ENCODE measurements around the gene MRGPRG. TPM values are rescaled to one million over a fixed set of nuclear protein-coding genes. Genes with fewer than 3 reads are reported as not detected.

MRGPRG gene
- total RNA-seq, 1 experiment from 2014 or later: not detected

DNA sequence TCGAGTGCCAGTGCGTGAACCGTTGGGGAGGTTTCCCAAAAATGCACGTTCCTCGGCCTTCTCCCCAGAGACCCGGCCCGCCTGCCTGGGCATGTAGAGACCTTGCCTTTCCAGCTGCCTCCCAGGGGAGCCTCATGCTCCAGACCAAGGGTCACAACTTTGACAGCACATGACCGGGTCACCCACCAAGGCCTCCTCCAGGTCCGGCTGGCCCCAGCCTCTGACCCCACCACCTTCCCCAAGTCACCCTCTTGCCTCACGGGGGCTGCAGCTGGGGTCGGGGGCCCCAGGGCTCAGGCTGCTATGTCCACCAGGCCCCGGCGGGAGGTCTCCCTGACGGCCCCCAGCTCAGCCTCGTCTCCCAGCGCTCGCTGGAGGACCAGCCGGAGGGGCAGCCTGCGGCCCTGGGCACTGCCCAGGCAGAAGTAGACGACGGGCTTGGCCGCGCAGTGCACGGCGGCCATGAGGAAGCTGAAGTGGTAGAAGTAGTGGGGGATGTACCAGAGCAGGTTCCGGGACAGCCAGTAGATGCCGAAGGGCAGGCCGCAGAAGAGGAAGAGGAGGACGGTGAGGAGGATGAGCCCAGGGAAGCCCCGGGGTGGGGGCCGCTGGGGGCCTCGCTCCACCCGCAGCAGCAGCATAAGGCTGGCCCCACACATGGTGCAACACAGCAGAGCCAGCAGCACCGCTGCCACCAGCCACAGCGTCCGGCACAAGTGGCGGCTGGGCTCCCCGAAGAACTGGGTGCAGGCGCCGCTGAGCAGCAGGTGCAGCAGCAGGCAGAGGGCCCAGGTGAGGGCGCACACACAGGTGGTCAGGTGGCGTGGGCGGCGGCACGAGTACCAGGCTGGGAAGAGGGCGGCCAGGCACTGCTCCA, 9.2 kb upstream of the MRGPRG start:
- in situ Hi-C loops (cut with HindIII; ENCODE audit: low pct_unique_long_range_greater_than_20kb, low sequenced_read_pairs): no loop called here

DNA sequence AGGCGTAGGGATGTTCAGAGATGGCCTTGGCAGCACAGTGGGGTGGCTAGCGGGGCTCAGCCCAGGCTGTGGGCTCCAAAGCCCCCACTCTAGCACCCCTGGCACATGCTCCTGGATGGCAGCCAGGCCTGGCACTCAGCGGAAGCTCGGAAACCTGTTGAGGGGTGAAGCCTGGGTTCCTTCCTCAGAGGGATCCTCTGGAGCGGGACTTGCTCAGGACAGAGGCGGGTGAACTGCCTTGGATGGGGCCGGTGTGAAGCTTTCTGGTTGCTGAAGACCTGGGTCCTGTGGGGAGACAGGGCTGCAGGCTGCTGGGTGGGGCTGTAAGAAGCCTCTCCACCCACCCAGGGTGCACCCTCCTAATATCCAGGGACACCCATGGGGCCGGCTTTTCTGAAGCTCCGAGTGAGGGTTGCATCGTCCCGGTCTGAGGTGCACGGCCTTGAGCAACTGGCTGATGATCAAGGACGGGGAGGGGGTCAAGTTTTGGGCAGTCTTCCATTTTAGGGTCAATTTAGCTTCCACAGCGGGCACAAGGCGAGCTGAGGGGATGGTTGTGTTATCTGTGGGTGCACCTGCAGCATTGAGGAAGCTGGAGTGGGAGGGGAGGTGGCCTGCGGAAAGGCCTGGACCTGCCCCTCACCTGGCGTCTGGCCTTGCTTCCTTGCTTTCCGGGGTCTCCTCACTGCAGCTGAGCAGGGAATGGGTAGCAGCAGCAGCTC, 8.4 kb upstream of the MRGPRG start:
- in situ Hi-C loops (cut with HindIII; ENCODE audit: low pct_unique_long_range_greater_than_20kb, low sequenced_read_pairs): no loop called here
- DNase-seq (ENCODE audit: low read depth): no peak

More for the DNA sequence above, 9.2 kb upstream of the MRGPRG start:
- DNase-seq (ENCODE audit: low read depth): no peak

DNA sequence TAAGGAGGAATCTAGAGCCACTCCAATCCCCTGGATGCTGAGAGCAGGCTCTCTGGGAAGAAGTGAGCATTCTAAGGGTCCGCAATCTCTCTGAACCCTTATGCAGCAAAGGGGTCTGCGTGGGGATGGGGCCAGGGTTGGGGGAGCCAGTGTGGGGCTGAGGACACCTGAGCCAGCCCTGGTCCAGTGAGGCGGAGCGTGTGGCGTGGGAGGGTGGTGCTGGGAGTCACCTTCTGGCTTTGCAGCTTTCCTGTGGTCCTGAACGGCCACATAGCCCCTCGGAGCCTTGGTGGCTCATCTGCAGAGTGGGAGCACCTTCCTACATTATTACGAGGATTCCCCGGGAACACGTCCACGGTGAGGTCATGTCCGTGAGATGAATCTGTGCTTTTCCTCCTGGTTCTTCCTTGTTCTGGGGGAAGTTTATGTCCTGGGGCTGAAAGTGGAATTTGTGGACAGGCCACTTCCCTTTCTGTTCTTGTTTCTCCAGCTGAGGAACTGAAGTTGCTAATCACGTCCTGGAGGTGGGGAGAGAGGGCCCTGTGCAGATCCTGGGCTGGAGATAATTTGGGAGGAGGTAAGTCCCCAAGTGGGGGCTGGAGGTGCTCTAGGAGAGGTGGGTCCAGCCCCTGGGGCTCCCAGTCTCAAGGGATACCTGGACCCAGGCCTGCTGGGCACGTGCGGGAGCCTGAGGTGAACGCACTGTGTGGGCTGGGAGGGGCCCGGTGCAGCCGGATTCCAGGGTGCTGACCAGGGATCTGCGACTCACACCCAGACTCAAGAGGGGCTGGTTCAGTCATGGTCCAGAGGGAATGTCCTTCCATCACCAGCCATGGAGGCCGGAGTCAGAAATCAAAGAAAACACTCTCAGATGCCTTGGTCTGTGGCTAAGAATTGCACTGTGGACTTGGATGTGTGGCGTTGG, 7.5 kb upstream of the MRGPRG start:
- in situ Hi-C loops (cut with HindIII; ENCODE audit: low pct_unique_long_range_greater_than_20kb, low sequenced_read_pairs): no loop called here
- no peak for DNase-seq (ENCODE audit: low read depth)

GRCh38 chr11:3225159-3225758, 6.6 kb upstream of the MRGPRG start:
- in situ Hi-C loops (cut with HindIII; ENCODE audit: low pct_unique_long_range_greater_than_20kb, low sequenced_read_pairs): no loop called here

GRCh38 chr11:3224401-3225057, 5.9 kb upstream of the MRGPRG start:
- DNase-seq (ENCODE audit: low read depth): no peak
- in situ Hi-C loops (cut with HindIII; ENCODE audit: low pct_unique_long_range_greater_than_20kb, low sequenced_read_pairs): no loop called here

More at GRCh38 chr11:3225159-3225758, 6.6 kb upstream of the MRGPRG start:
- DNase-seq (ENCODE audit: low read depth): no peak

- DNase-seq (ENCODE audit: low read depth): no peak
- in situ Hi-C loops (cut with HindIII; ENCODE audit: low pct_unique_long_range_greater_than_20kb, low sequenced_read_pairs): no loop called here
Measured at GRCh38 chr11:3223932-3224381, 5.3 kb upstream of the MRGPRG start.

DNA sequence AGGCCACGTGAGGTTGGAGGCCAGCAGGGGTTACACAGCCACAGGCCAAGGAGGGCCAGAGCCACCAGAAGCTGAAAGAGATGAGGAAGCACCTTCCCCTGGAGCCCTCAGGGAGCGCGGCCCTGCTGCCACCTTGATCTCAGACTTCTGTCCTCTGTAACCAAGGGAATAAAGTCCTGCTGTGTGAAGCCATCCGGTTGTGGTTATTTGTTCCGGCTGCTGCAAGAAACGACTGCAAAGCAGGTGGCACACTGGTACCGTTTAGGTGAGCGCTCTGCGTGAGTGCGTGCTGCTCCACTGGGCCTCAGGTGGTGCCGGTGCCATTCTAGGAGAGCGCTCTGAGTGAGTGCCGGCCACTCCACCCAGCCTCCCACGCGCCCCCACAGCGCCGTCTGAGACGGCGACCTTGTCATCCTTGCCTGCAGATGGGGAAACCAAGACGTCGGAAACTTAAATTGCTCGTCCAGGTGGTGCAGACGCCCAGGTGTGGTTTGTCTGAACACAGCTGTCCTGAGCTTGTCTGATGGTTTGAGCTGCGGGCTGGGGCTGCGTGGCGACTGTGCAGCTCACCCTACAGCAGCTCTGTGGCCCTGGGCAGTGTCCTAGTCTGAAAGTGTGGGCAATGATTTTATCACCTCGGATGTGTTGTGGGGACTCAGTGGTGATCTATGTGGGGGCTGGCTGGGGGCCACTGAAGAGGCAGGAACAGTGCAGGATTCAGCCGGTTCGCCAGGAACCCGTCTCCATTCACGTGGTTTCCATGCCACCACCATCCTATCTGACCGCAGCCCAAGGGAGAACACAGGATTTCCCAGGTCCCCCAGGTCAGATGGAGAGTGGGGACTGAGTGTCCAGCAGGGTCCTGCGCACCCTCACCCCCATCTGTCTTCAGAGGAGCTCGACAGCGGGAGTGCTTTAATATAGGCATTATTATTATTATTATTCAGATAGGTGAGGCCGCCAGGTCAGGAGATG, 4.6 kb upstream of the MRGPRG start:
- in situ Hi-C loops (cut with HindIII; ENCODE audit: low pct_unique_long_range_greater_than_20kb, low sequenced_read_pairs): no loop called here
- DNase-seq (ENCODE audit: low read depth): no peak

DNA sequence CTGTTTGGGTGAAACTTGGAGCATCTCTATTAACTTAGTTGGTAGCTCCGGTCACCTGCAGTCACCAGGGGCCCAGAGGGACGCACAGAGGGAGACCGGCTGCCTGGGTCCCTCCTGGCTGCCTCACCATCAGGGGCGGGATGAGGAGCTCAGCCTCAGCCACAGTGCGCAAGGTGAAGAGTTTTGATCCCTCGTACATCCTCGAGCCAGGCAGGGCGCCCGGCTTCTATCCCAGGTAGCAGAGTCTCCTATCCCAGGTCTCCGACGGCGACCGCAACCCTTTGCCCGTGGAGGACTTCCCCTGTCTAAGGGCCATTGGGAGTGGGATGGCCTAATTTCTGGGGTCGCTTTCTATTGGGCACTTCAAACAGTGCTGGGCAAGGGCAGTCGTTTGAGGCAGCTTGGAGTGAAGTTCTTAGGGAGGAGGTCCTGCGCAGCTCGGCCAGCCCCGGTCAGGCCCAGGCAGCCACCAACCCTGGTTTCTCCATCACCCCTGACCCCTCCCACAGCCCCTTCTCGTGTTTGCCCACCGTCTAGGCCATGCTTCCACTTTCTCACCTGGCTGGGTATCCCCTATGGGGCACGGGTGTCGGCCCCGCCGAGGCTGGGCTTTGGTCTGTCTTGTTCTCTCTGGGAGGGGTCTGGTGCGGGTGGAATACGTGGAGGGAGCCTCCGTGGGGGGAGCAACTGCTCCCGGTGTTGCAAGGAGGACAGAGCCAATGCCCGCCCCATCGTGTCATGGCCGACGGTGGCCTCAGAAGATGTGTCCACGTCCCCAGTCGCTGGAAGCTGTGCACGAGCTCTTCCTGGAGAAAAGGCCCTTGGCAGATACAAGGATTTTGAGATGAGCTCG, 3.6 kb upstream of the MRGPRG start:
- DNase-seq (ENCODE audit: low read depth): no peak
- in situ Hi-C loops (cut with HindIII; ENCODE audit: low pct_unique_long_range_greater_than_20kb, low sequenced_read_pairs): no loop called here

DNA sequence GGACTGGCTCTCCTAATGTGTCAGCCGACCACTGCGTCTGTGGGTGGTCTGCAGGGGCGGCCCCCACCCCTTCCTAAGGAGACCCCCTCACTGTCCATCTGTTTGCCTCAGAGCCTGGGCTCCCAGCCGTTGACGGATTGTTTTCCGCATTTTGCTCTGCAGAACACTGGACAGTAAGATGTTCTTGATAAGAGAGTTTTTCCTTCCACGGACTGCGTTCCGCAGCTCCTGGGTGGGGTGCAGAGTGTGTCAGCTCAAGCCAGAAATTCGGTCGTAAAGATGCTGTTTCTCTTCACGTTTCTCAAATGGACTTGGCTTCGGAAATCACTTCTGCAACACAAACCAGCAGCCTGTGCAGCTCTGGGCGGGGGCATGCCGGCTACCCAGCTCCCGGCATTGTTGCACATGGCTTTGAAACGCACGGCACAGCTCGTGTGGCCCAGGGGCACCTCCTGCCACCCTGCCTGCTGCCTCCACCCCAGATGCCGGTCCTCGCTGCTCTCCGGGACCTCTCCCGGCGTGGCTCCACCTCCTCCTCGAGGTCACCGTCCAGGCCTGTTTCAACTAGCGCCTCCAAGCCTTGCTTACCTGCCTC, 2.9 kb upstream of the MRGPRG start:
- DNase-seq (ENCODE audit: low read depth): no peak
- in situ Hi-C loops (cut with HindIII; ENCODE audit: low pct_unique_long_range_greater_than_20kb, low sequenced_read_pairs): no loop called here

- DNase-seq (ENCODE audit: low read depth): no peak
- in situ Hi-C loops (cut with HindIII; ENCODE audit: low pct_unique_long_range_greater_than_20kb, low sequenced_read_pairs): no loop called here
Measured at GRCh38 chr11:3220521-3221407, 2.2 kb upstream of the MRGPRG start.

GRCh38 chr11:3220101-3220500, 1.5 kb upstream of the MRGPRG start:
- in situ Hi-C loops (cut with HindIII; ENCODE audit: low pct_unique_long_range_greater_than_20kb, low sequenced_read_pairs): no loop called here

DNA sequence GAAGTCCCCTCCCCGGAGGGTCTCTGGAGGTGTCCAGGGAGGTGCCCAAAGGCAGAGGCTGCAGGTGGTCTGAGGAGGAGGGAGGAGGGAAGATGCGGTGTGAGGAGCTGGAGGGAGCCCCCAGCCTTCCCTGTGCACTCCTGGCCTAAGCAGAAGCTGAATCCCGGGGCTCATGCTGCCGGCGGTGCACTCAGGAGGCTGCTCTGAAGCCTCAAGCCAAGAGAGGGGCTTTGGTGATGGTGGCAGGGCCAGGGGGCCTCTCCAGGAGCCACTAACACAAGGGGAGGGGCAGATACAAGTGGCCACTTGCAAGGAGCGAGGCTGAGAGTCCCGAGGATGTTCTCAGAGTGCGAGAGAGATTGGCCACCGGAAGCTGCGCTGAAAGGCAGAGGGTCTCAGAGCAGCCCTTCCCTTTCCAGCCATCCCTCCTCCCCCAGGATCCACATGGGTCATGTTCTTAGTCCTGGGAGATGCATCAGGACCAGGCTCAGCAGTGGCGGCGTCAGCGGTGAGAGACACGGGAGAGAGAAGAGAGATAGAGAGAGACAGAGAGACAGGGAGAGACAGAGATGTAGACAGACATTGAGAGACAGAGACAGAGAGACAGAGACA, 774 bp upstream of the MRGPRG start:
- no peak for DNase-seq (ENCODE audit: low read depth)
- in situ Hi-C loops (cut with HindIII; ENCODE audit: low pct_unique_long_range_greater_than_20kb, low sequenced_read_pairs): no loop called here

More at GRCh38 chr11:3220101-3220500, 1.5 kb upstream of the MRGPRG start:
- no peak for DNase-seq (ENCODE audit: low read depth)

DNA sequence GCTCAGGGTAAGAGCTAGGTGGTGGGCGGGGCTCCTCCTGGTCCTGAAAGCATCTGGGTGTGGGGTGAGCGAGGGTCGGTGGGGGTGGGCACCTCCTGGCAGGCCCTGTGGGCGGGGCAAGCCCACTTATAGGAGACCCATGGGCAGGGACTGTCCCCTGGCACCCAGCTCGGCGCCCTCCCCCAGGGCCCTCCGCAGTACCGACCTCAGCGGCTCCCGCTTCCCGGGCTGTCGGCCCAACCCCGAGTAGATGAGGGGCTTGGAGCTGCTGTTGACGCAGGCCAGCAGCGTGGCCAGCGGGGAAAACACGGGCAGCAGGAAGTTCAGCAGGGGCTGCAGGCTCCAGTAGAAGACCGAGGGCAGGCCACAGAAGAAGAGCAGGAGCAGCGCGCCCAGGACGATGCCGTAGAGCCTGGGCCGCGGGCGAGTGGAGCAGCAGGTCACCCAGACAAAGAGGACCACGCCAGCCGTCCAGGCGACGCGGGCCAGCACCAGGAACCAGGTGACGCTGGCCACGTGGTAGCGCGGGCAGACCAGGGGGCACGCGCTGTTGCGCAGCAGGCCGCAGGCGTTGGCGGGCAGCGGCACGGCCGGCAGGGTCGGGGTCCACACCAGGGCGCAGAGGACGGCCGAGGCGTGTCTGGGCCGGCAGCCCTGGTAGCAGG, 663 bp downstream of the MRGPRG start:
- in situ Hi-C loops (cut with HindIII; ENCODE audit: low pct_unique_long_range_greater_than_20kb, low sequenced_read_pairs): no loop called here
- no peak for DNase-seq (ENCODE audit: low read depth)
